ENCODE measurements around the gene CCNL2. TPM values are rescaled to one million over a fixed set of nuclear protein-coding genes. Genes with fewer than 3 reads are reported as not detected.
A peak's percentile ranks its signal among the peaks of the same experiment; 100 is the strongest.

CCNL2 gene
- total RNA-seq, 1 donor from 2014 or later: 45.7 TPM

DNA sequence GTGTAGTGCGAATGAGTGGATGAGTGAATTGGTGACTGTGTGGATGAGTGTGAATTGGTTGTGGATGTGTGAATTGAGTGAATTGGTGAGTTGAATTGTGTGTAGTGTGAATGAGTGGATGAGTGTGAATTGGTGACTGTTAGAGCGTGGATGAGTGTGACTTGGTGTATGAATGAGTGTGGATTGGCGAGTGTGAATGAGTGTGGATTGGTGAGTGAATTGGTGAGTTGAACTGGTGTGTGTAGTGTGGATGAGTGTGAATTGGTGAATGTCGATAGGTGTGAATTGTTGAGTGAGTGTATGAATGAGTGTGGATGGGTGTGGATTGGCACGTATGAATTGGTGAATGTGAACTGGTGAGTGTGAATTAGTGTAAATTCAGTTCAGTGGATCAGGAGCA, 31.8 kb downstream of the CCNL2 start:
- no peak for DNase-seq
- intact Hi-C loops (cut with DNase I): no loop called here
- ATAC-seq (ENCODE audit: poor library complexity): no peak

GRCh38 chr1:1366699-1367066, 32.5 kb downstream of the CCNL2 start:
- intact Hi-C loops (cut with DNase I): no loop called here
- no peak for ATAC-seq (ENCODE audit: poor library complexity)
- no peak for DNase-seq

GRCh38 chr1:1365875-1366698, 33.0 kb downstream of the CCNL2 start:
- DNase-seq: no peak
- intact Hi-C loops (cut with DNase I): no loop called here
- no peak for ATAC-seq (ENCODE audit: poor library complexity)

DNA sequence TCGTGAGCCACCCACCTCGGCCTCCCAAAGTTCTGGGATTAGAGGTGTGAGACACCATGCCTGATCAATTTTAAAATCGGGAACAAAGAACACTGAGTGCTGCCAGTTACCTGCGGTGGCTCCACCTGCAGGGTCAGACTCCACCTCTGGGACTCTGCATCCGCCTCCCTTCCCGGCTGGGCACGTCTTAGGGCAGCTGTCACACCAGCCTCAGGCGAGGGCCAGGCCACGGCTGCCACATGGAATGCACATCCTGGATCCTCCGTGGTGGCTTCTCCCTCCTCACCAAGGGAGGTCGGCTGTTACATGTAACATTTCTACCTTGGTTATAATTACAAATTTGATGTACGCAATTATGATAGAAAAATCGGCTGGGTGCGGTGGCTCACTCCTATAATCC, 34.9 kb downstream of the CCNL2 start:
- no peak for ATAC-seq (ENCODE audit: poor library complexity)
- peak; percentile 27 for DNase-seq
- intact Hi-C loops (cut with DNase I): no loop called here

DNA sequence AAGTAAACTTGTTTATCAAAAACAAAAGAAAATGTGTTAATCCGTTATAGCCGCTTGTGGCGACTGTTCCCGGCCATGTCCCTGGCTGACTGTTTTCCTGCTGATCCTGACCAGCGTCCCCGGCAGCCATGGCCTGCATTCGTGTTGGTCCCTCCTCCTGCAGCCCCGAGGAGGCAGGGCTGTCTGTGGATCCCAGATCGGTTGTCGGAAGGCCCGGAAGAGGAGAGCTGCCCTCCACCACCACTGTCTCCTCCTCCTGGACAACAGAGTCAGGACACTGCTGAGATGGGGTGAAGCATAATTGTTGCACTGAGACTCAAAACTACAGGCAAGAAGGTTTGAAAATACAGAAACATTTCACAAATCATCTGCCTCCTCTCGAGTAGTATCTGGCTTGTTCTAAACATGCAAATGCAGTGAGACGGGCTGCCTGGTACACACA, 37.1 kb downstream of the CCNL2 start:
- intact Hi-C loops (cut with DNase I): no loop called here
- no peak for ATAC-seq (ENCODE audit: poor library complexity)
- DNase-seq: peak; percentile 75

DNA sequence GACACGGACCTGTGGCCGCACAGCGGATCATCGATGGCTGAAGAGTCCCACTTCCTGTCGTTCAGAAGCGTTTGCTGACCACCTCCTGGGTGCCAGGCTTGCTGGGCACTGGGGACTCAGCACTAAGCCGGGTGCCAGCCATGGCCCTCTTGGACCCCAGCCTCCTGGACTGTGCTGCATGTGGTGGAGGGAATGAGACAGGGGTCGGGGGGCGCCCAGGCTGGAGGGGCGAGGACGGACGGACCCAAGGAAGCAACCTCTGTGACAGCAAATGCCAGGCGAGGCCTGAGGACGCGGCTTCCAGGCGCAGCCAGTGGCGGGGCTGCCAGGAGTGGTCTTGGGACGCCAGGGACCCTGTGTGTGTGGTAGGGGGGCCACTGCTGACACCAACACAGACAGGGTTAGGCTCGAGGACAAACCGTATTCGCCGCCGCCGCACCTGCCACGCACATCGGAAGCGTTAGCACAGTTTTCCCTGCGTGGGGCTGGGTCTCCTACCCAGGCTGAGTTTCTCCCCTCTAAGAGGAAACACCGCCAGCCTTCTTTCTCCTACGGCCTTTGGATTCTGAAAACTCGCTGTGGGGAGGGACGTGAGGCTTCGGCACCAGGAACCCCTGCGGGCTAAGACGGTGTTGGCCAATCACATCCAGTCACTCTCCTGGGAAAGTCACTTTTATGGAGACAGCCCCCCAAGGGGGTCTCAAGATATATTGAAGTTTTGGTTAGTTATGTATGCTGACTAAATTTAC, 37.7 kb downstream of the CCNL2 start:
- ATAC-seq (ENCODE audit: poor library complexity): no peak
- intact Hi-C loops (cut with DNase I): no loop called here
- peak; percentile 39 for DNase-seq

- DNase-seq (peak; percentile 81), ATAC-seq (ENCODE audit: poor library complexity) (peak; percentile 53)
- intact Hi-C loops (cut with DNase I): no loop called here
Measured at GRCh38 chr1:1360506-1361169, 38.5 kb downstream of the CCNL2 start.

DNA sequence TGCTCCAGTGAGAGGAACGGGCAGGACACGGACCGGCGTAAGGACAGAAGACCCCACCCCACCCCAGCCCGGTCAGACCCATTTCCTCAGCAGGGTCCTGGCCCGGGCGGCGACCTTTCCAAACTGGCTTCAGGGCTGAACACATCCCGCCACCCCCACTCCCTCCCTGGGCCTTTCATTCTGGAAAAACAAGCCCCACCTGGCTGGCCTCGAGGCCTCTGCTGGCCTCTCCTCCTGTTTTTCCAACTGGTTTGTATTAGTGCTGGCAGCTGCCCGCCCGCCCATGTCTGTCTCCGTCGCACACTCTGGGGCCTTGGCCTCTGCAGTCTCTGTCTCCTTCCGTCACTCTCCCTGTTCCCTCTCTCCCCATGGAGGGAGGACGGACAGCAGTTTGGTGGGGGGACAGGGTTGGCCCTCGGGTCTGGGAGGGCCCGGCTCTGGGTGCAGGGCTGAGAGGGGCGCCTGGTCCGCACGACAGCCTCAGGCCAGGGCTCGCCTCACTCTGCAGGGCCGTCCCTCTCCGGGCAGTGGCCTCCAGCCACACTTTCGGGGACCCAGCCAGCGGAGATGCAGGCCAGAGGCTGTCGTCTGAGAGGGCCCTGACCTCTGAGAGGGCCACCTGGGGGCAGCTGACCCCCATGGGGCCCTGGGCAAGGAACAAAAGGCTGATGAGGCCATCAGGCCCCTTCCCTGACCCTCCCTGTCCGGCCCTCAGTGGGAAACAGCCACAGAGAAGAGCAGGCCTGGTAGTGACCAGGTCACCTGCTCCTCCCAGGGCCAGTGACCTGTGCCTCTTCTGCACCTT, 39.3 kb downstream of the CCNL2 start:
- DNase-seq: peak; percentile 69
- ATAC-seq (ENCODE audit: poor library complexity): peak; percentile 19
- intact Hi-C loops (cut with DNase I): no loop called here

DNA sequence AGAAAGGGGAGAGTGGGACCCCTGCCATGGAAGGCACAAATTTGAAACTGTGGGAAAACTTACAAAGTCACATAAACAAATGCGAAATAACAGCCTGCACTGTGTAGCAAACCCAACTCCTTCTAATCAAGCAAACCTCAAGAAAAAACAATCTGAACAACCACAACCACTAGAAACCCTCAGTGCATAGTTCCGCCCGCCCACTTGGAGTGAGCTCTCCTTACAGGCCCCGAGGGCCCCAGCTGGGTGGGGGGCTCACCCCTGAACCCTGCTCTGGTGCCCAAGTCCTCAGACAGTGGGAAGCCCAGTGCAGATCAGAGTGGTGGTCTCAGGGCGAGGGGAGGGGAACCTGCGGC, 39.8 kb downstream of the CCNL2 start:
- no peak for ATAC-seq (ENCODE audit: poor library complexity)
- intact Hi-C loops (cut with DNase I): no loop called here
- peak; percentile 51 for DNase-seq

DNA sequence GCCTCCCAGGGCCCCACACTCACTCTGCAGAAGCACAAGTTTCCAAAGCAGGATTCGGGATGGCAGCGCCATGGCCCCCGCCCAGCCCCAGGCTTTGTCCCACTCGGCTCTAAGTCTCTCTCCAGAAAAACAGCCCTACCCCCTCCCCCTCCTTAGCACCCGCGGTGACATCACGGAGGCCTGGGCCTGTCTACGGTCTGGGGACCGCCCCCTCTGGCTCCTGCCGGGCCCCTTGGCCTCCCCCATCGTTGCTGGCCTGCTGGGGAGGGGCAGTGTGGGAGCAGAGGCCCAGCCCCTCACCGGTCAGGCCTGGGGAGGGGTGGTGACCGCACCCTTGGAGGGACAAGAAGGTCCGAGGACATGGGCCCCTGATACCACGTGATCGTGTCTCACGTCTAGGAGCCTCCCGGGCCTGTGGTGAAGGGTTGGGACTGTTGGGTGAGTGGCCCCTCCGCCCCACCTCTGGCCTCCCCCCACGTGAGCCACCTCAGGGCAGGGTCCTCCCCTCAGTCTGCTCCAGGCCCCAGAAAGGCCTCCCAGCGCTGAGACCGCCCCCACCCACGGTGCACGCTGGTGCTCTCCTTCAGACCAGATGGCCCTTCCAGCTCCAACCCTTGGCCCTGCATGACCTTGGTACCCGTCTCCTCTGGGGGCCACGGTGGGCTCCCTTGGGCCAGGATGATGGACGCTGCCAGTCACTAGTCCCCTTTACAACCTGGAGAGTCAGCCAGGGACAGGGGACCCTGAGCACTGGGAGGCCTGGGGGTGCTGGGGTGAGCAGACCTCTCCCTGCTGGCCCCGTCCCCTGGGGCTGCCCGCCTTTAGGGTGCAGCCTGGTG, 40.5 kb downstream of the CCNL2 start, which contains the start of gene MXRA8:
Gene MXRA8 (minus strand): TSS at position 123 of the 839 bp plus-strand sequence. CDS start 51 bp downstream, at position 72.
- DNase-seq (peak; percentile 88), ATAC-seq (ENCODE audit: poor library complexity) (peak; percentile 61)
- intact Hi-C loops (cut with DNase I): no loop called here

- intact Hi-C loops (cut with DNase I): no loop called here
- DNase-seq (peak; percentile 37), ATAC-seq (ENCODE audit: poor library complexity) (no peak)
Measured at GRCh38 chr1:1357871-1358432, 41.2 kb downstream of the CCNL2 start.

GRCh38 chr1:1356796-1357401, 42.2 kb downstream of the CCNL2 start:
- intact Hi-C loops (cut with DNase I): no loop called here
- no peak for DNase-seq
- ATAC-seq (ENCODE audit: poor library complexity): no peak

DNA sequence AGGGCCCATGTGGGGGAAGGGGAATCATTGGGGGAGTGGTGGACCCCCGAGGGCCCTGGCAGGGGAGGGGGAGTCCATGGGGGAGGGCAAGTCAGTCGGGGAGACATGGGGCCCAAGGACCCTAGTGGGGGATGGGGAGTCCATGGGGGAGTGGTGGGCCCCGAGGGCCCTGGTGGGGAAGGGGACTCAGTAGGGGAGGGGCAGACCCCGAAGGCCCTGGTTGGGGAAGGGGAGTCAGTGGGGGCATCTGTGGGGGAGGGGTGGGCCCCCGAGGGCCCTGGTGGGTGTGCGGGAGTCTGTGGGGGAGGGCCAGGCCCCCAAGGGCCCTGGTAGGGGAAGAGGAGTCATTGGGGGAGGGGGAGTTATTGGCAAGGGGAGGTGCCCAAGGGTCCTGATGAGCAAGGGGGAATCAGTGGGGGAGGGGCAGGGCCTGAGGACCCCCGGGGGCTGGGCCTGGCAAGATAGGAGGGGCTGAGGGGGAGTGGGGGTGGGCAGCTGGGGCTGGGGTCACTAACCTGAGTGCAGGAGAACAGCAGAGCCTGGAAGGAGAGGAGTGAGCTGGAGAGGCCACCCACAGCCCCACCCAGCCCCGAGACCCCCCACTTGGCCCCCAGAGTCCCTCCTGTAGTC, 42.9 kb downstream of the CCNL2 start:
- no peak for DNase-seq
- intact Hi-C loops (cut with DNase I): no loop called here
- ATAC-seq (ENCODE audit: poor library complexity): no peak

GRCh38 chr1:1355416-1355815, 43.7 kb downstream of the CCNL2 start:
- intact Hi-C loops (cut with DNase I): no loop called here
- DNase-seq: no peak
- ATAC-seq (ENCODE audit: poor library complexity): no peak

- intact Hi-C loops (cut with DNase I): no loop called here
- no peak for ATAC-seq (ENCODE audit: poor library complexity)
- no peak for DNase-seq
Measured at GRCh38 chr1:1354271-1355247, 44.6 kb downstream of the CCNL2 start.
